OCI-LY3 (cell line): ENCODE measurements around the gene RIMKLB.
"Not testable (repeated sequence)": the region's sequence is repeated elsewhere in the genome, so short reads cannot be mapped to it uniquely, and the experiment has no call there.

Experiments used
- H2AFZ ChIP-seq: fragments of 200-600, 300-600 bp; shearing (Covaris generic); 2 replicates; pipeline ENCODE4 v1.6.0; 2014; ENCODE audit warnings: antibody characterized with exemption, low read depth, low read length
- H3K27ac ChIP-seq: fragments of 200-600, 300-600 bp; sonication (generic); 2 replicates; pipeline ENCODE4 v1.5.1; 2014; ENCODE audit warnings: mild to moderate bottlenecking, low read length, moderate library complexity, mixed read lengths
- H3K27me3 ChIP-seq: fragments of 200-600, 300-600 bp; sonication (generic); 2 replicates; pipeline ENCODE4 v1.6.1; 2014; ENCODE audit warnings: low read depth, low read length, mixed read lengths
- H3K36me3 ChIP-seq: fragments of 200-600, 300-600 bp; sonication (generic); replicated peaks from 2 replicates; pipeline ENCODE3; 2014; ENCODE audit warnings: low read depth, low read length, mixed read lengths
- H3K4me1 ChIP-seq: fragments of 300-600, 200-600 bp; sonication (generic); 2 replicates; pipeline ENCODE4 v1.6.1; 2014; ENCODE audit warnings: low read length, mixed read lengths
- H3K4me2 ChIP-seq: fragments of 200-600, 300-600 bp; sonication (generic); 2 replicates; pipeline ENCODE4 v1.6.1; 2014; ENCODE audit warnings: low read length, mixed read lengths
- H3K4me3 ChIP-seq: fragments of 300-600, 200-600 bp; sonication (generic); 2 replicates; pipeline ENCODE4 v1.5.1; 2014; ENCODE audit warnings: antibody characterized with exemption, mild to moderate bottlenecking, low read length, moderate library complexity
- H3K79me2 ChIP-seq: fragments of 300-600, 200-600 bp; shearing (Covaris generic); 2 replicates; pipeline ENCODE4 v1.6.1; 2014; ENCODE audit warnings: mild to moderate bottlenecking, low read length, mixed read lengths
- H3K9ac ChIP-seq: fragments of 300-600, 200-600 bp; shearing (Covaris generic); 2 replicates; pipeline ENCODE4 v1.6.0; 2014; ENCODE audit warnings: mild to moderate bottlenecking, low read length, moderate library complexity
- H3K9me3 ChIP-seq: fragments of 200-600, 300-600 bp; shearing (Covaris generic); 2 replicates; pipeline ENCODE4 v1.6.1; 2014; ENCODE audit warnings: low read length, mixed read lengths; ENCODE audit not compliant: insufficient read depth
- H4K20me1 ChIP-seq: fragments of 200-600, 300-600 bp; sonication (generic); 2 replicates; pipeline ENCODE4 v1.6.1; 2016; ENCODE audit warnings: low read length, mixed read lengths; ENCODE audit not compliant: insufficient read depth
- CTCF ChIP-seq: fragments of 200-600, 300-600 bp; sonication (generic); IDR thresholded peaks from 2 replicates; pipeline ENCODE4 v1.5.1; 2014; ENCODE audit warnings: antibody characterized with exemption, low read length, low read depth
- EZH2phosphoT487 ChIP-seq: fragments of 200-600 bp; shearing (Covaris generic); IDR thresholded peaks from 2 replicates; pipeline ENCODE4 v1.6.1; 2018; ENCODE audit warnings: antibody characterized with exemption, mixed run types, low read depth

The RIMKLB gene

GRCh38 chr12:8746046-8746445 lies 48.3 kb downstream of the RIMKLB start:
- H3K4me1 ChIP-seq, result no peaks in the 10 kb centered on the region
- H2AFZ ChIP-seq, result no peak overlapping the region
- no peaks in the 10 kb centered on the region for H3K9me3 ChIP-seq
- no peaks in the 10 kb centered on the region for H3K27me3 ChIP-seq
- no peaks in the 10 kb centered on the region for H3K36me3 ChIP-seq
- H3K27ac ChIP-seq, result no peak overlapping the region
- H3K79me2 ChIP-seq, result no peaks in the 10 kb centered on the region
- H3K4me3 ChIP-seq, result no peak overlapping the region
- H3K9ac ChIP-seq, result no peak overlapping the region
- TF ChIP-seq EZH2phosphoT487, result no peak
- TF ChIP-seq CTCF, result no peak
- no peak overlapping the region for H3K4me2 ChIP-seq
- H4K20me1 ChIP-seq, result no peaks in the 10 kb centered on the region

DNA sequence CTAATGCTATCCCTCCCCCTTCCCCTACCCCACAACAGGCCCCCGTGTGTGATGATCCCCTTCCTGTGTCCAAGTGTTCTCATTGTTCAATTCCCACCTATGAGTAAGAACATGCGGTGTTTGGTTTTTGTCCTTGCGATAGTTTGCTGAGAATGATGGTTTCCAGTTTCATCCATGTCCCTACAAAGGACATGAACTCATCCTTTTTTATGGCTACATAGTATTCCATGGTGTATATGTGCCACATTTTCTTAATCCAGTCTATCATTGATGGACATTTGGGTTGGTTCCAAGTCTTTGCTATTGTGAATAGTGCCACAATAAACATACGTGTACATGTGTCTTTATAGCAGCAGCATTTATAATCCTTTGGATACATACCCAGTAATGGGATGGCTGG lies 62.3 kb downstream of the RIMKLB start:
- not testable (repeated sequence) for H2AFZ ChIP-seq, H3K9ac ChIP-seq, H3K4me2 ChIP-seq, H3K36me3 ChIP-seq, H4K20me1 ChIP-seq, H3K79me2 ChIP-seq, H3K27ac ChIP-seq, H3K27me3 ChIP-seq, H3K4me3 ChIP-seq, H3K4me1 ChIP-seq, H3K9me3 ChIP-seq

- not testable (repeated sequence) for H3K36me3 ChIP-seq, H3K9ac ChIP-seq, H3K4me3 ChIP-seq, H4K20me1 ChIP-seq, H2AFZ ChIP-seq, H3K4me2 ChIP-seq, H3K27ac ChIP-seq, H3K27me3 ChIP-seq, H3K4me1 ChIP-seq, H3K79me2 ChIP-seq, H3K9me3 ChIP-seq
Measured at GRCh38 chr12:8762701-8763100, 64.9 kb downstream of the RIMKLB start.

GRCh38 chr12:8766121-8766520 lies 68.3 kb downstream of the RIMKLB start:
- H2AFZ ChIP-seq, H3K79me2 ChIP-seq, H3K4me1 ChIP-seq, H4K20me1 ChIP-seq, H3K4me2 ChIP-seq, H3K9ac ChIP-seq, H3K9me3 ChIP-seq, H3K27ac ChIP-seq, H3K4me3 ChIP-seq, H3K36me3 ChIP-seq, H3K27me3 ChIP-seq: not testable (repeated sequence)

DNA sequence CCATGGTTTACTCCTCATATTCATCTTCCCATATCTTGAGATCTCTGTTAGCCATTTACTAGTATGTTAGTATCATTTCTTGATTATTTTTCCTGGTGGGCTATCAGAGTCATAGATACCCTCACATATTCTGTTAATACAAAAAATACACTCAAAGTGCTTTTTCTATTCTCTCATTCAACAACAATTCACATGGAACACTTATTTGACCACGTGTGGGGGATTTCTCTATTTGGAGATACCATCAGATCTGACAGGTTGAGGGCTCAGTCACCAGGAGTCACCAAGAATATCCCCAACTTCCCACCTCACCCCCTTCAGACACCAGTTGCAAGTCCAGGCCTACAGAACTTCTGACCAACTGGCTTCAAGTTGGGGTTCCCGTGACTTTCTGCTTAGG lies 72.7 kb downstream of the RIMKLB start:
- H3K79me2 ChIP-seq, result no peaks in the 10 kb centered on the region
- H3K9me3 ChIP-seq, result no peaks in the 10 kb centered on the region
- no peaks in the 10 kb centered on the region for H4K20me1 ChIP-seq
- H3K36me3 ChIP-seq, result no peaks in the 10 kb centered on the region
- no peak overlapping the region for H3K4me3 ChIP-seq
- no peaks in the 10 kb centered on the region for H3K4me1 ChIP-seq
- H3K27me3 ChIP-seq, result no peaks in the 10 kb centered on the region
- no peak overlapping the region for H3K9ac ChIP-seq
- no peak overlapping the region for H3K27ac ChIP-seq
- TF ChIP-seq CTCF (no peak), EZH2phosphoT487 (no peak)
- no peak overlapping the region for H3K4me2 ChIP-seq
- H2AFZ ChIP-seq, result no peak overlapping the region

GRCh38 chr12:8771072-8771471 lies 73.3 kb downstream of the RIMKLB start:
- H4K20me1 ChIP-seq, result no peaks in the 10 kb centered on the region
- TF ChIP-seq EZH2phosphoT487 (no peak), CTCF (no peak)
- no peaks in the 10 kb centered on the region for H3K36me3 ChIP-seq

More at GRCh38 chr12:8771072-8771471, 73.3 kb downstream of the RIMKLB start:
- no peak overlapping the region for H3K27ac ChIP-seq
- no peaks in the 10 kb centered on the region for H3K4me1 ChIP-seq
- H3K9me3 ChIP-seq, result no peaks in the 10 kb centered on the region
- no peak overlapping the region for H2AFZ ChIP-seq
- no peak overlapping the region for H3K4me3 ChIP-seq
- no peak overlapping the region for H3K9ac ChIP-seq
- no peaks in the 10 kb centered on the region for H3K79me2 ChIP-seq
- no peaks in the 10 kb centered on the region for H3K27me3 ChIP-seq
- no peak overlapping the region for H3K4me2 ChIP-seq
